Activated T-cell treated with anti-CD3 and anti-CD28 coated beads, Interleukin-2, amount 50 U/mL, for 24 hours (primary cell): ENCODE measurements around the gene VPS4A.
"Not testable (repeated sequence)": the region's sequence is repeated elsewhere in the genome, so short reads cannot be mapped to it uniquely, and the experiment has no call there.

Experiments
- DNase-seq: peaks from one replicate; pipeline ENCODE4 v3.0.0-alpha.2; 2020
- H3K27ac Mint-ChIP-seq: 2 replicates; pipeline ENCODE4 v1.8.0; 2020; ENCODE audit warnings: mild to moderate bottlenecking, mixed read lengths
- H3K27me3 Mint-ChIP-seq: 2 replicates; pipeline ENCODE4 v1.8.0; 2020; ENCODE audit warnings: mixed read lengths
- H3K36me3 Mint-ChIP-seq: 2 replicates; pipeline ENCODE4 v1.8.0; 2020; ENCODE audit warnings: low read depth, mixed read lengths
- H3K4me1 Mint-ChIP-seq: 2 replicates; pipeline ENCODE4 v1.8.0; 2020; ENCODE audit warnings: low read depth, mixed read lengths
- H3K4me3 Mint-ChIP-seq: 2 replicates; pipeline ENCODE4 v1.8.0; 2020; ENCODE audit warnings: mild to moderate bottlenecking, moderate library complexity, mixed read lengths
- H3K9me3 Mint-ChIP-seq: 2 replicates; pipeline ENCODE4 v1.8.0; 2020; ENCODE audit warnings: mixed read lengths

VPS4A gene

DNA sequence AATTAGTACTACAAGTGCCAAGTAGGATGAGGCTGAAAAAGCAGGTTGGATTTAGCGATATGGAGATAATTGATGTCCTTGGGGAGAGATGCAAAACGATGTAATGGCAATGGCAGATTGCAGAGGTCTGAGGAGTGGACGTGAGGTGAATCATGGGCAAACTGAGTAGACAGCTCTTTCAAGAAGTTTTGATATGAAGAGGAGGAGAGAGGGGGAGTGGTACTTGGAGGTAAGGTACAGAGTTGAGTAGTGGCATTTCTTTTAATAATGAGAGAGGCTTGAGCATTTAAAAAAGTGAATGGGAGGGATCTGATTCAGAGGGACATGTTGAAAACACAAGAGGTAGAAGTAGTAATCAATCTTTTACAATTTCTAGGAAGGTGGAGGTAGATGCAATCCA, 17.7 kb upstream of the VPS4A start:
- no peak overlapping the region for H3K4me3 Mint-ChIP-seq
- peak overlapping the region; percentile 26 for H3K27ac Mint-ChIP-seq
- no peaks in the 10 kb centered on the region for H3K27me3 Mint-ChIP-seq
- peaks cover 5% of the 10 kb centered on the region for H3K36me3 Mint-ChIP-seq
- H3K4me1 Mint-ChIP-seq: peaks cover 4% of the 10 kb centered on the region
- no peak for DNase-seq
- no peaks in the 10 kb centered on the region for H3K9me3 Mint-ChIP-seq

DNA sequence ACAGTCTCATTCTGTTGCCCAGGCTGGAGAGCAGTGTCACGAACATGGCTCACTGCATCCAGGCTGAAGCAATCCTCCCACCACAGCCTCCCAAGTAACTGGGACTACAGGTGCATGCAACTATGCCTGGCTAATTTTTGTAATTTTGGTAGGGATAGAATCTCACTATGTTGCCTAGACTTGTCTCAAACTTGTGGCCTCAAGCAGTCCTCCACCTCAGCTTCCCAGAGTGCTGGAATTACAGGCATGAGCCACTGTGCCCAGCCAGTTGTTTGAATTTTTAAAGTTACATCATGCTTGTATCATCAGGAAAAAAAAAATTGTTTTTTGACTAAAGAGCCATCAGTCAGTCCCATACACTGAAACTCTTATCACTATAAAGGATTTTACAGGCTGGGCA, 17.1 kb upstream of the VPS4A start:
- peaks cover 3% of the 10 kb centered on the region for H3K36me3 Mint-ChIP-seq
- H3K9me3 Mint-ChIP-seq: no peaks in the 10 kb centered on the region
- no peak for DNase-seq
- no peak overlapping the region for H3K4me3 Mint-ChIP-seq
- no peak overlapping the region for H3K27ac Mint-ChIP-seq
- H3K4me1 Mint-ChIP-seq: peaks cover 4% of the 10 kb centered on the region
- no peaks in the 10 kb centered on the region for H3K27me3 Mint-ChIP-seq

DNA sequence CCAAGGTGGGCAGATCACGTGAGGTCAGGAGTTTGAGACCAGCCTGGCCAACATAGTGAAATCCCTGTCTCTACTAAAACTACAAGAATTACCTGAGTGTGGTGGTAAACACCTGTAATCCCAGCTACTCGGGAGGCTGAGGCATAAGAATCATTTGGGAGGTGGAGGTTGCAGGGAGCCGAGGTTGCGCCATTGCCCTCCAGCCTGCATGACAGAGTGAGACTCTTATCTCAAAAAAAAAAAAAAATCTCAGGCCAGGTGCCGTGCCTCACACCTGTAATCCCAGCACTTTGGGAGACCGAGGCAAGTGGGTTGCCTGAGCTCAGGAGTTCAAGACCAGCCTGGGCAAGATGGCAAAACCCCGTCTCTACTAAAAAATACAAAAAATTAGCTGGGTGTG, 14.4 kb upstream of the VPS4A start:
- not testable (repeated sequence) for DNase-seq
- peaks cover 23% of the 10 kb centered on the region for H3K36me3 Mint-ChIP-seq

DNA sequence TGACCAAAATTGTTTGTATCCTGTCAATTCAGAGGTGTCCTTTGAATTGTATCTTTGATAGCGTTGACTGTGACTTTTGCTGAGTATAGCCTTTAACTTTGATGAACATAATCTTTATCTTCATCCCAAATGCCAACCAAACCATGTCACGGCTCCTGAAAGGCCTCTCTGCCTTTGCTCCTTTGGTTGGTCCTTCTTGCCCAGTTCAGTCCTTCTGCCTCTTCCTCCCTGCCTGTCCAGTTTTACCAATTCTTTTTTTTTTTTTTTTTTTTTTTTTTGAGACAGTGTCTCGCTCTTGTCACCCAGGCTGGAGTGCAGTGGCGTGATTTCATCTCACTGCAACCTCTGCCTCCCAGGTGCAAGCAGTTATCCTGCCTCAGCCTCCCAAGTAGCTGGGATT, 12.9 kb upstream of the VPS4A start:
- Mint-ChIP-seq H3K27ac (no peak overlapping the region), H3K27me3 (no peaks in the 10 kb centered on the region), H3K4me1 (peaks cover 4% of the 10 kb centered on the region), H3K4me3 (no peak overlapping the region), H3K36me3 (peaks cover 25% of the 10 kb centered on the region), H3K9me3 (no peaks in the 10 kb centered on the region)
- DNase-seq: no peak

More for the DNA sequence above, 14.4 kb upstream of the VPS4A start:
- not testable (repeated sequence) for H3K9me3 Mint-ChIP-seq, H3K4me1 Mint-ChIP-seq, H3K4me3 Mint-ChIP-seq, H3K27ac Mint-ChIP-seq, H3K27me3 Mint-ChIP-seq

DNA sequence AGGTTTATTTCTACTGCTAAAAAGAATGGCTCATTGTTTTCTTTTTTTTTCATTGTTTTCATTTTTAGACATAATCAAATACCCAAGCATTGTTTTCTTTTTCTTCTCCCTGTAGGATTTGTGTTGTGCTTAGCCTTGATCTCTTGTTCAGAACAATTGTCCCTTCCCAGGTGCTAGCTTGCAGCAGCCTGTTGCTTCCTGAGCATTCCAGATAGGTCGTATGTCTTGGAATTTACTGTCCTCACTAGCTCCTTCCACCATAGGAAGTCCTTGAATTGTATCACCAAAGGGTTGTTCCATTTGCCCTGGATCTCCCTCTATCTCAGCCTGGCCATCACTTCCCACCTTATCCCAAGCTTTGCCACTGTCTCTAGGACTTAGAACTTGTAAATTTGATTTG, 10.0 kb upstream of the VPS4A start:
- H3K4me1 Mint-ChIP-seq: no peaks in the 10 kb centered on the region

DNA sequence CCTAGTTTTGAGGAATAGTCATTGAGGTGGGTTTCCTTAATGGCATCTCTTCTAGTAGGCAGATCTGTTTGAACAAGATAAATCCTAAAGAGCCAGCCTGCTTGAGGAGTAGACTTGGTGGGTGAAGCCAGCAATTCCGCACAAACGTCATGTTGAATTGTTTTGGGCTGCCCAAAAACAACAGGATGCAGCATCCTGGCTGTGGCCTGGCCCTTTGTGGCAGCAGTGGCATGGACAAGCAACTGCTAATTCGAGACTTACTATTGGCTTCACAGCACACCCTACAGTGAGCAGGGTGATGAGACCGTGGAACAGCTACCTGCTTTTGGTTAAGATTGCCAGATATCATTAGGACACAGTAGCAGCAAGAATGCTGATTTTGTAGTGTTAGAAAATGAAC, 9.3 kb upstream of the VPS4A start:
- no peak overlapping the region for H3K4me3 Mint-ChIP-seq
- H3K4me1 Mint-ChIP-seq: no peaks in the 10 kb centered on the region
- H3K27ac Mint-ChIP-seq: no peak overlapping the region
- DNase-seq: peak; percentile 6
- H3K36me3 Mint-ChIP-seq: peaks cover 22% of the 10 kb centered on the region
- no peaks in the 10 kb centered on the region for H3K9me3 Mint-ChIP-seq
- H3K27me3 Mint-ChIP-seq: no peaks in the 10 kb centered on the region

More for the DNA sequence above, 10.0 kb upstream of the VPS4A start:
- H3K9me3 Mint-ChIP-seq: no peaks in the 10 kb centered on the region
- no peak for DNase-seq
- no peak overlapping the region for H3K4me3 Mint-ChIP-seq
- peaks cover 22% of the 10 kb centered on the region for H3K36me3 Mint-ChIP-seq
- H3K27ac Mint-ChIP-seq: no peak overlapping the region
- H3K27me3 Mint-ChIP-seq: no peaks in the 10 kb centered on the region

DNA sequence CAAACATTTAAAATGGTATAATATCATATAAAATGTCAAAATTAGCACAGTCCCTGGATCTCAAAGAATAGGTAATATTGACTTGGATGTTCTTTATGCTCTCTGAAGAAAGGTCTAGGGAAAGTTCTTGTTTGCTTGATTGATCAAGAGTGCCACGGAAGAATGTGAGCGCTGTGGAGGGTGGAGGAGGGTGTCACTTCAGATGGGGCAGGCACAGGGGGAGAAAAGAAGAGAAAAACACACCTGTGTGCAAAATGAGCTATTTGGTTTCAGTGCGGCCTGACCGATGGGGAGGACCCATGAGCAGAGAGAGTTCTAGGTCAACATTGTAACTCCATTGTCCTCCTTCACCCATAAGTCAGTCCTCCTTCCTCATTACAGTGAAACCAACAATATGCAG, 8.8 kb upstream of the VPS4A start:
- H3K27me3 Mint-ChIP-seq: no peaks in the 10 kb centered on the region
- no peaks in the 10 kb centered on the region for H3K9me3 Mint-ChIP-seq
- DNase-seq: no peak
- H3K36me3 Mint-ChIP-seq: peaks cover 22% of the 10 kb centered on the region
- no peak overlapping the region for H3K27ac Mint-ChIP-seq
- H3K4me1 Mint-ChIP-seq: no peaks in the 10 kb centered on the region
- no peak overlapping the region for H3K4me3 Mint-ChIP-seq

DNA sequence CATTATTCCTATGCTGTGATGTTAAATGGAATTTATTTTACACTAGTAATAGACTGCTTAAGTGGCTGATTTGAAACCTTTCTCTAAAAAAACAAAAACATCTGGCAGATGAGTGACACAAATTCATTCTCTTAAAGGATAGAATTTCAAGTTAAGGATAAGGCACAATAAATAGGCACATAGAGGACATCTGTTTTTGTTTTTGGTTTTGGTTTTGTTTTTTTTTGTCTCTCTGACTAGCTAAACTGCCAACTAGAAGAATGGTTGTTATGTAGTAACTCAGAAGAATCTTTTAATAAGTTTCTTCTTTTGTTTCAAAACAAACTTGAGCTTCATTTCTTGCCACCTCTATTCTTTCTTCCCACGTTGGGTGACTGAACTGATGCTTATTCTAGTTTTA, 5.1 kb upstream of the VPS4A start:
- Mint-ChIP-seq H3K27ac (no peak overlapping the region), H3K27me3 (no peaks in the 10 kb centered on the region), H3K36me3 (peaks cover 8% of the 10 kb centered on the region), H3K4me1 (peaks cover 7% of the 10 kb centered on the region), H3K9me3 (no peaks in the 10 kb centered on the region), H3K4me3 (no peak overlapping the region)
- no peak for DNase-seq

DNA sequence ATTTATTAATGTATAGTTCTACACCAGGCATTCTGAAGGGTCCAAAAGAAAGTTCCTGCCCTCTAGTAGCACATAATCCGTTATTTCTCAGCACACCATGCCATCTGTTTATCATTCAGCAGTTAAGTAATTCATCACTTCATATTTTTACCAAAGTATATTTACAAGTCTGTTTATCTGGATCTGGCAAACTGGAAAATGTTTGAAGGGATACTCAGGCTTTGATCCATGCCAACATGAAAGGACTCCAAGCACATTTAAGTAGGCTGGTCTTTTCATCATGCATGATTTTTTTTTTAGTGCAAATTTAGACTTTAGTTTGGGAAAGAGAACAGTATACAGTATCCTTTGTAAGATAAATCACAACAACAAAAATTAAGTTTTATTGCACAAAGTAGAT, 4.1 kb upstream of the VPS4A start:
- H3K27ac Mint-ChIP-seq: no peak overlapping the region
- peaks cover 8% of the 10 kb centered on the region for H3K36me3 Mint-ChIP-seq
- no peaks in the 10 kb centered on the region for H3K27me3 Mint-ChIP-seq
- no peaks in the 10 kb centered on the region for H3K9me3 Mint-ChIP-seq
- H3K4me3 Mint-ChIP-seq: no peak overlapping the region
- peaks cover 10% of the 10 kb centered on the region for H3K4me1 Mint-ChIP-seq
- no peak for DNase-seq

DNA sequence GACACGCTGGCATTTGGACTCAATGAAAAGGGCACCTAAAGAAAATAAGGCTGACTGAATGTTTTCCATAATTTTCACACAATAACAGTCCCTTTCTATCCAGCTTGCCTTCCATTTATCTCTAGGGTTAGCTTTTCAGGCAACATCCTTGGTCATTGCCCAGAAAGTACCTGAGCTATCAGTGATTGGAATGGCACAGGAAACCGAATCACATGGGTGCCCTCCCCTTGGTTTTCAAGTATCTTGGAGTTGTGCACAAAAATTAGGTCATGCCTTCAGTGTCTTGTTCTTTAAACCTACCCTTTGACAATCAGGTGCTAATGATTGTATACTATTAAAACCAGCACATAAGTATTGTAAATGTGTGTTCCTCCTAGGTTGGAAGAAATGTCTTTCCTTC, 3.3 kb upstream of the VPS4A start:
- peaks cover 13% of the 10 kb centered on the region for H3K4me1 Mint-ChIP-seq
- H3K27ac Mint-ChIP-seq: no peak overlapping the region
- peaks cover 9% of the 10 kb centered on the region for H3K36me3 Mint-ChIP-seq
- H3K27me3 Mint-ChIP-seq: no peaks in the 10 kb centered on the region
- H3K4me3 Mint-ChIP-seq: no peak overlapping the region
- DNase-seq: no peak
- H3K9me3 Mint-ChIP-seq: no peaks in the 10 kb centered on the region

DNA sequence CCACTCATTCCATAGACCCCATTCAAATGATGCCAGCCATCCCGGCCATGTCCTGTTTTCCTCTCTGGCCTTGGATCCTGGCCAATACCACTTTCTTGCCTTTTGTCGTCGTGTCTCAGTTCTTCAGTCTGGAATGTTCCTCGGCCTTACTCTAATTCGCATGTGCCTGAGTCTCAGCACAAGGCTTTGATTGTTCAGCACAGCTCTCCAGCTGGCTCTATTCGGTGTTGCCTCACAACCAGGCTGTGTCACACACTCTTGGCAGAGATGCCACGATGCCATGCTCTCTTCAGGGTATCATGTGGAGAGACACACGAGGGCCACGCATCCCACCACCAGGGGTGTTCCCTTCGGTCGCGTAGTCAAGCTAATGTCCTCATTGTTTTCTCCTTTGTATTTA, 1.8 kb upstream of the VPS4A start:
- Mint-ChIP-seq H3K4me3 (no peak overlapping the region), H3K9me3 (no peaks in the 10 kb centered on the region), H3K27ac (no peak overlapping the region), H3K36me3 (peaks cover 22% of the 10 kb centered on the region), H3K4me1 (peaks cover 26% of the 10 kb centered on the region), H3K27me3 (no peaks in the 10 kb centered on the region)
- DNase-seq: peak; percentile 26

DNA sequence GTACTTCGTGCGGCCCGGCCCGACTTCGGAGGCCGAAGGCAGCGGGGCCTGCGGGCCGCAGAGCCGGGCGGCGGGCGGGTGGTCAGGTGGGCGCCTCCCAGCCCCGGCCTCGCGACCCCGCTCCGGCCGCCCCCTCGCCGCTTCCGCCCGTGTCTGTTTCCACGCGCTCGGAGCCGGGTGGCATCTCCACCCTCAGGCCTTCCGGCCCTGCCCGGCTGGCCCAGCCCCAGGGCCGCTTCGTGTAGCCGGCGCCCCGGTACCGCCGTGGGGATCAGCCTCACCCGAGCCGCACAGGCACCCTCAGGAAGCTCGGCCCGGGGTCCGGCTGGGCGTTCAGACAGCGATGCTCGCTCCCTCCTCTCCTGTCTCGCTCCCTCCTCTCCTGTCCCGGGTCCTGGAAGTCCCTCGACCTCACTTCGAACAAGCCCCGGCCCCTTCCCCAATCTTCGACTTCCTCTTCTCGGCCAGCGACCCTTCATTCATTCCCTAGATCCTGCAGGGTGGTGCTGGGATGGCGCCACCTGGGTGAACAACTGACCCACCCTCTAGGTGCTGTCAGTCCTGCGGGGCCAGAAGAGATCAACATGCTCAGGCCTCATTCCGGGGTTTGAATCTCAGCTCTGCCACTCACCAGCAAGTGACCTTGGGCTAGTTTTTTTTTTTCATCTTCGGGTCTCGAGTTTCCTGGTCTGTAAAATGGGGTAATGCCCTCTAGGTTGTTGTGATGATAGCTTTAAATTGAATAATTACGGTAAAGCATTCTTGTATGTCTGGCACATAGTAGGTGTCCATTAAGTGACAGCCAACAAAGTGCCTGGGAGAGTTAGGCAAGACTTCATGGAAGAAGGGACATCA, 610 bp downstream of the VPS4A start:
- no peak for DNase-seq
- Mint-ChIP-seq H3K27me3 (no peaks in the 10 kb centered on the region), H3K36me3 (peaks cover 47% of the 10 kb centered on the region), H3K9me3 (no peaks in the 10 kb centered on the region), H3K4me3 (peak overlapping the region; percentile 100), H3K4me1 (peaks cover 31% of the 10 kb centered on the region), H3K27ac (peak overlapping the region; percentile 97)

DNA sequence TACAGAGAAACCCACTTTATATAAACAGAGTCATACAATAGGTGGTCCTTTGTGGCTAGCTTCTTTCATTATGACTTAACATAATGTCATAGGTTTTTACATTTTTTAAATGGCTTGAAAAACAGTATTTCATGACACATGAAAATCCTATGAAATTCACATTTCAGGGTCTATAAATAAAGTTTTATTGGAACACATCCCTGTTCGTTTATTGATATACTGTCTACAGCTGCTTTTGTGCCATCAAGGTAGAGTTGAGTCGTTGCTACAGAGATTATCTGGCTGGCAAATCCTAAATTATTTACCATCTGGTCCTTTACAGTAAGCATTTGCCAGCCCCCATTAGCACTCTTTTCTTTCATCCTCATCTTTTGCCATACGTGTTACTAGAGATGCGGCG, 2.3 kb downstream of the VPS4A start:
- Mint-ChIP-seq H3K36me3 (peaks cover 61% of the 10 kb centered on the region), H3K4me1 (peaks cover 31% of the 10 kb centered on the region), H3K9me3 (no peaks in the 10 kb centered on the region), H3K27ac (peak overlapping the region; percentile 89), H3K4me3 (peak overlapping the region; percentile 67), H3K27me3 (no peaks in the 10 kb centered on the region)
- no peak for DNase-seq

DNA sequence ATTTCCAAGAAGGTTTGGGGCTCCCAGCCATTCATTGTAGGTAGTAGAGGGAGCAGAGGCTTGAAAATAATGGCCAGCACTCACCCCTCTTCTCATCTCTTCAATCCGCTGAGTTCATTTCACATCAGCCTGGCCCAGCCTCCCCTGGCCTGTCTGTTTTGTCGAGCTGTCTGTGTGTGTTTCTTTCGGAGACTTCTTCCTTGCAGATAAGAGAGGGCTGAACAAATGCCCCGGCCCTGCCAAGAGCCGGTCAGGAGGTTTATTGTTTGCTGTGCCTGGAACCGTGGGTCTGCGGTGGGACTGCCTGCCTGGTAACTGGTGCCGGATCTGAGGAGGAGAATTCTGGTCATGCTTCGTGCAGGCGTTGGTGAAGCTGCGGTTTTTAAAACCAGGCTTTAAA, 3.4 kb downstream of the VPS4A start:
- H3K9me3 Mint-ChIP-seq: no peaks in the 10 kb centered on the region
- peaks cover 71% of the 10 kb centered on the region for H3K36me3 Mint-ChIP-seq

DNA sequence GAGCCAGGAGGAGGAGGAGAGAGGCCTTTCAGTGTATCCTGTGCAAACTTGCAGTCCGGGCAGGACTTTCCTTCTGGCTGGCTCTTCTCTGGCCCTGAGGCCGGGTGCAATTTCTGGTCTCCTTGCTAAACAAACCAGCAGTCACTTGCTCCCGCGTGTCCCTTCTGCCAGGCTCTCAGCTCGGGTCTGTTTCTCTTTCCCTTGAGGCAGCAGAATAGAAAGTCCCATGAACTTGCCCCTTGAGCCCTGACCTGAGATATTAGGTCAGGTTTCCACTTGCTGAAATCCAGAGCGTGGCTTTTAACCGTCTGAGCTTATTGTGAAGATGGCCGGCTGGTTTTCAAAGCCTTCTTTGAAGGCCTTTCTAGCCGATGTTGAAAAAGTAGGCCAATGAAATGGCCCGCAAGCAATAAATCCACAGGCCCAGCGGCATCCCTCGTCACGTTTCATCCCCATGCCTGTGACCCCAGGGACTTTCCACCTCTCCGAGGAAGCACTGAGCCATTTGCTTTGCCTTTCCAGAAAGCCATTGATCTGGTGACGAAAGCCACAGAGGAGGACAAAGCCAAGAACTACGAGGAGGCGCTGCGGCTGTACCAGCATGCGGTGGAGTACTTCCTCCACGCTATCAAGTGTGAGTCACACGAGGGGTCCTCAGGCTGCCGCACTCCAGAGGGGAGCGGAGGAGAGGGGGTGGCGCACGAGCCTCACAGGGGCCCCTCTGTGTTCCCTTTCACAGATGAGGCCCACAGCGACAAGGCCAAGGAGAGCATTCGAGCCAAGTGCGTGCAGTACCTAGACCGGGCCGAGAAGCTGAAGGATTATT, 4.5 kb downstream of the VPS4A start:
- no peaks in the 10 kb centered on the region for H3K27me3 Mint-ChIP-seq
- H3K4me3 Mint-ChIP-seq: no peak overlapping the region
- peaks cover 83% of the 10 kb centered on the region for H3K36me3 Mint-ChIP-seq
- no peaks in the 10 kb centered on the region for H3K9me3 Mint-ChIP-seq
- H3K4me1 Mint-ChIP-seq: peaks cover 26% of the 10 kb centered on the region
- H3K27ac Mint-ChIP-seq: peak overlapping the region; percentile 66
- DNase-seq: peak; percentile 20

More for the DNA sequence above, 3.4 kb downstream of the VPS4A start:
- Mint-ChIP-seq H3K4me1 (peaks cover 31% of the 10 kb centered on the region), H3K27ac (peak overlapping the region; percentile 89), H3K27me3 (no peaks in the 10 kb centered on the region), H3K4me3 (no peak overlapping the region)
- DNase-seq: peak; percentile 9
